ENCODE results near the gene C4orf46.

The C4orf46 gene

GRCh38 chr4:158649111-158649680, 22.5 kb downstream of the C4orf46 start:
- no peak for DNase-seq

GRCh38 chr4:158644760-158645159, 26.9 kb downstream of the C4orf46 start:
- DNase-seq: no peak

- no peak for DNase-seq
Measured at GRCh38 chr4:158644356-158644755, 27.3 kb downstream of the C4orf46 start.

- no peak for DNase-seq
Measured at GRCh38 chr4:158636619-158637018, 35.1 kb downstream of the C4orf46 start.

DNA sequence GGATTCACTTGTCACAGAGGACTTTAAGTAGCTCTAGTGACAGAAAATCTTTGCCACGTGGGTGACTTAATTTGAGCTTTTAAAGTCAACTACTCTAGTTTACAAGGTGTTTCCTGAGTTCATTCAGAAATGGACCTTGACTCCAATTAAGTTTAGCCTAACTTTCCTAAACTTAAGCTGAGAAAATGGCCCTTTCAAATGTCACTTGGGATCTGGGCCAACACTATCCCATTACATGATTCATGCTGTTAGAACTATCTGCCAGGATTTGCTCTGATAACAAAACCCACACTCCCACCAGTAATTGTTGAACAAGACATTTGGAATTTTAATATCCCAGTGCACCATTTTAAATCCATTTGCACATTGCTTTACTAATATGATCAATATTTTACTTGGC, 40.8 kb downstream of the C4orf46 start:
- no peak for DNase-seq

DNA sequence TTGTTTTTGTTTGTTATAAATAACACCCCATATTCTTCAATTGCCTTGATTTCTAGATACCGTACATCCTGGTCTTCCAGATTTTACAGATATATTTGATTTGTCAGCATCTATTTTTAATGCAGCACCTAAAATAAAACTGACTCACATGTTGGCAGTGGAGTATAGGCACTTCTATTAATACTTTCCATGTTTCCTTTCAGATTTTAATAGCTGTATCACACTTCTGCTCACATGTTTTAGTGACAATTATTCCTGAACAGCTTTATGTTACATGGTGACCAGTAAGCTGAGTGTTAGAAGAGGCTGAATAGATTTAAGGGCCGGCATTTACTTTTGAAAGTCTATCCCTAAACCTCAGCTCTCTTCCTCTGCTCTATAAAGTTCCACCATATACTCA, 46.1 kb downstream of the C4orf46 start:
- DNase-seq: no peak

DNA sequence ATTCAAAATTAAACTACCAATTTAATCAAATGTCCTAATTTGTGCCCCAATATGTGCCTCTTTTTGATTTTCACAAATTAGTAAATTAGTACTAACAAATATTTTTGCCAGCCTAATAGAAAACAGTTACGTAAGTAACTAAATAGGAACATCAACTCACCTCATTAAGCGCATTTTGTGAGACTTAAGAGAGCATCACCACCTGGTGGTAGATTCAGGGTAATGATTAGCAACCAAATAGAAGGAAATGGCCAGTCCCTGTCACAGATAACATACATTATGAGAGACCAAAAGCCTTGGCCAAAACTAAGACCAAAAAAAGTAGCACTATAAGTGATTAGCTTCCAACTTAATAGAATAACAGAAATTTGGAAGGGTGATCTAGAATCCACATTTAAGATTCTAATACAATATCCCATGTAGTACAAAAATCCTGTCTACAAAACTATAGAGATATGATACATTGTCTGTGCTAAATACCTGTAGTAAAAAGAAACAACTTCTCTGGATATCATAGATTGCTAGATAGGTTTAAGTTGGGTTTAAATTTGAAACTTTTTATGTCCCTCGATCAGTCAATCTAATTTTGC, 46.7 kb downstream of the C4orf46 start:
- no peak for DNase-seq

DNA sequence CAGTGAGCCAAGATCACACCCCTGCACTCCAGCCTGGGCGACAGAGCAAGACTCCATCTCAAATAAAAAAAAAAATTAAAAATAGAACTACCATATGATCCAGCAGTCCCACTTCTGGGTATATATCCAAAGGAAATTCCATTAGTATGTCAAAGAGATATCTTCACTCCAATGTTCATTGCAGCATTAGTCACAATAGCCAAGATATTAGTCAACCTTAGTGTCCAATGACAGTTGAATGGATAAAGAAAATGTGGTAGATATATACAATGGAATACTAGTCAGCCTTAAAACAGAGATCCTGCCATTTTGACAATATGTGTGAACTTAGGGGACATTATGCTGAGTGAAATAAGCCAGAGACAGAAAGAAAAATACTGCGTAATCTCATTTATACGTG, 49.4 kb downstream of the C4orf46 start:
- no peak for DNase-seq

DNA sequence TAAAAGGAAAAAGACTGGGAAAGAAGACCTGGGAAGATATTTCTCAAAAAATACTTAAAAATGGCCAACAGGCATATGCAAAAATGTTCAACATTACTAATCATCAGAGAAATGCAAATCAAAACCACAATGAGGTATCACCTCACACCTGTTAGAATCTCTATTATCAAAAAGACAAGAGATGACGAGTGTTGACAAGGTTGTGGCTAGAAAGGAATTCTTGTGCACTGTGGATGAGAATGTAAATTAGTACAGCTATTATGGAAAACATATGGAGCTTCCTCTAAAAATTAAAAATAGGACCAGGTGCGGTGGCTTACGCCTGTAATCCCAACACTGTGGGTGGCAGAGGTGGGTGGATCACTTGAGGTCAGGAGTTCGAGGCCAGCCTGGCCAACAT, 50.0 kb downstream of the C4orf46 start:
- DNase-seq: no peak

DNA sequence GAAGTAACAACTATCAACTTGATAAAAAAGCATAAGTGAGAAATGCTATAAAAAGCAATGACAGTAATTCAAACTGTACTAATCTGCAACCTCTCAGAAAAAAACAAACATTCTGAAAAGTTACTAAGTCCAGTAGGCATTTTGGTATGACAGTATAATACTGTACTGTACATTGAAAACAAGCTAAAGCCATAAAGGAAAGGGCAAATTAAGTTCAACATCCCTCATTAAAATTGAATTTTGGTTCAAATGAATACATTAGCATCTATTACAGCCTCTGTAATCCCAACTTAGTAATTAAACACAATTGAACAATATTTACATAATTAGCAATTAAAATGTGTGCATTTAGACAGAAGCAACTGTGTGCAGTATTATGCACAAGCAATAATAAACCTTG, 53.7 kb downstream of the C4orf46 start:
- DNase-seq: no peak
